ENCODE measurements around the gene GRAMD2A.

- TF ChIP-seq EZH2 (IDR thresholded peaks at IDR 0.05; ENCODE audit: borderline replicate concordance, low read length) (no peak), CTCF (IDR thresholded peaks at IDR 0.05; ENCODE audit: low read length) (no peak)
These were observed 80.0 kb downstream of the GRAMD2A start for GRCh38 chr15:72117486-72118016.
